ENCODE data around the gene COL25A1.

COL25A1 gene

DNA sequence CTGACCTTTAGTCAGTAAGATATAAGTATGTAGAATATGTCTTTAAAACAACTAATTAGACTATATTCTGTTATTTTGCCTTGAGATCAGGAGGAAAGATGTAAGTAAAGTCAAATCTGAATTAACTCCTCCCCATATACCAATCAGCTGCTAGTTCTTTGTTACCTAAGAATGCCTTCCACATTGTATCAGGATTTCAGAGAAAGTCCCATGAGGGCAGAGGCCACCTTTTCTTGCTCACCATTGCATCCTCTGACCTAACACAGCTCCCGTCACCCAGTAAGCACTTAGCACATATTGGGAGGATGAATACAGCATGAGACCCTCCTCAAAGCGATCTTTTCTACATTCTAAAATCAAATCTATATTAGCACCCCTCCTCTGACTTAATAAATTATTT lies 87.0 kb downstream of the COL25A1 start:
- Mint-ChIP-seq H3K27ac (no peak overlapping the region), H3K9me3 (no peaks in the 10 kb centered on the region), H3K36me3 (no peaks in the 10 kb centered on the region), H3K4me3 (no peak overlapping the region), H3K27me3 (no peaks in the 10 kb centered on the region), H3K4me1 (no peaks in the 10 kb centered on the region)
- ATAC-seq (replicated peaks), result no peak
- no peak for DNase-seq

GRCh38 chr4:109214622-109215301 lies 87.7 kb downstream of the COL25A1 start:
- ATAC-seq (replicated peaks), result peak in 1 of 2 donors; percentile 19
- no peak overlapping the region for H3K27ac Mint-ChIP-seq
- DNase-seq, result no peak
- no peaks in the 10 kb centered on the region for H3K36me3 Mint-ChIP-seq
- H3K4me3 Mint-ChIP-seq, result no peak overlapping the region
- no peaks in the 10 kb centered on the region for H3K27me3 Mint-ChIP-seq
- H3K4me1 Mint-ChIP-seq, result no peaks in the 10 kb centered on the region
- H3K9me3 Mint-ChIP-seq, result no peaks in the 10 kb centered on the region

DNA sequence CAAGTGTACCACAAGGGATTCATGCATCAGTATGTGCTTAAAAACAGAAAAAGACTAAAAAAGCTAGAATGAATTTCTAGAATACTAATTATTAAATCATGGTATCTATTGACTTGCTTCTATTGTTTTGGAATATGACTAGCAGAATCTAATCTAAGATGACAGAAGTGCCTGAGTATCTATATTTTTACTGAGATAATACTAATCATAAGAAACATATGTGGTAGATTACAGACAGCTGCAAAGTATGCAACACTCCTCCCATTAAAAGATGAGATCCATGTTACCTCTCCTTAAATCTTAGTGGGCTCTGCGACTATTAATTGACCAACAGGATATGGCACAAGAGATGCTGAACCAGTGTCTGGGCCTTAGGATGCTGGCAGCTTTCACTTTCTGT lies 89.4 kb downstream of the COL25A1 start:
- no peaks in the 10 kb centered on the region for H3K4me1 Mint-ChIP-seq
- no peak overlapping the region for H3K4me3 Mint-ChIP-seq
- no peak overlapping the region for H3K27ac Mint-ChIP-seq
- DNase-seq, result no peak
- H3K27me3 Mint-ChIP-seq, result no peaks in the 10 kb centered on the region
- ATAC-seq (replicated peaks), result no peak
- H3K9me3 Mint-ChIP-seq, result no peaks in the 10 kb centered on the region
- H3K36me3 Mint-ChIP-seq, result no peaks in the 10 kb centered on the region

DNA sequence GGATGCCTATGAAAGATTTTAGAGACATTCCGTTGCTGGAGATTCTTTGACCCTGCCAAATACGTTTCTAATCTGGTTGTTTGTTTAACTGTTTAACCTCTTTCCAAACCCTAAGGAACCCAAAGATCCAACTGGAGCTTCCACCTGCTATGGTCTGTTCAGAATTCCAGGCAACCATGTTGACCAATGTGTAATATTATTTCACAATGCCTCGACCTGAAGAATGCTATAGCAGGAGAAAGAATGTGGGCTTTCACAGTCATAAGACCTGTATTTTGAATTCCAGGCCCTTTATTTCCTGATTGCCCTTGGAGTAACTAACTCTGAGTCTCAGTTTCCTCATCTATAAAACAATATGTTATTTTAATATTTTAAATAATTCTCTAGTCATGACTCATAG lies 90.8 kb downstream of the COL25A1 start:
- DNase-seq (no peak), ATAC-seq (replicated peaks) (no peak)
- H3K4me3 Mint-ChIP-seq, result no peak overlapping the region
- H3K9me3 Mint-ChIP-seq, result no peaks in the 10 kb centered on the region
- no peak overlapping the region for H3K27ac Mint-ChIP-seq
- no peaks in the 10 kb centered on the region for H3K4me1 Mint-ChIP-seq
- H3K27me3 Mint-ChIP-seq, result no peaks in the 10 kb centered on the region
- no peaks in the 10 kb centered on the region for H3K36me3 Mint-ChIP-seq

DNA sequence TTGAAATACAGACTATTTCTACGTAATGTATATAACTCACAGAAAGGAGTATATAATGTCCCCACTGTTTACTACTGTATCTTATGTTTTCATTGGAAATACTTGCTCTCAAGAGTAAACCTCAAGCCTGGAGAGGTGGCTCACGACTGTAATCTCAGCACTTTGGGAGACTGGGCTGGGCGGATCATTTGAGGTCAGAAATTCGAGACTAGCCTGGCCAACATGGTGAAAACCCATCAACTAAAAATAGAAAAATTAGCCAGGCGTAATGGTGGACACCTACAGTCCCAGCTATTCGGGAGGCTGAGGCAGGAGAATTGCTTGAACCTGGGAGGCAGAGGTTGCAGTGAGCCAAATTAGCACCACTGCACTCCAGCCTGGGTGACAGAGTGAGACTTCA lies 92.8 kb downstream of the COL25A1 start:
- Mint-ChIP-seq H3K36me3 (no peaks in the 10 kb centered on the region), H3K27ac (no peak overlapping the region), H3K27me3 (no peaks in the 10 kb centered on the region), H3K4me3 (no peak overlapping the region), H3K4me1 (no peaks in the 10 kb centered on the region), H3K9me3 (no peaks in the 10 kb centered on the region)
- no peak for DNase-seq
- no peak for ATAC-seq (replicated peaks)

- Mint-ChIP-seq H3K36me3 (no peaks in the 10 kb centered on the region), H3K4me1 (no peaks in the 10 kb centered on the region), H3K9me3 (no peaks in the 10 kb centered on the region), H3K27ac (no peak overlapping the region), H3K27me3 (no peaks in the 10 kb centered on the region), H3K4me3 (no peak overlapping the region)
- DNase-seq, result no peak
- no peak for ATAC-seq (replicated peaks)
These were observed 94.6 kb downstream of the COL25A1 start for GRCh38 chr4:109207898-109208297.

DNA sequence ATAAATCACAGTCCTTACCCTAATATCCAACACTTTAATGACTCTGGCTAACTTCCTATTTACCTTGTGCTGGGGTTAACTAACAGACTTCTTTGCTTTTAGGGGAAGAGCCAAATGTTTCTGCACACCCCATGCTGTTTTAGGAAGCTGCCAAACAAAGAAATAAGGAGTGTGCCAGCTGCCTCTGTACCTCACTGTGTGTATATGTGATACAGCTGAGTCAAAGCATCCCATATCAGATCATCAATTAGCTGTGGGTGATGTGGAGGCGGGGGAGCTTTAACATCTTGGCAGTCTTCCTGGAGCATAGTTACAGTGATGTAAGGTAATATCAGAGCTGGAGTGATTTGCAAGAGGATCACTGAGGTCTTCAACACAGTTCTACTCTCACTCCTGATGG lies 95.4 kb downstream of the COL25A1 start:
- no peak overlapping the region for H3K27ac Mint-ChIP-seq
- ATAC-seq (replicated peaks), result no peak

GRCh38 chr4:109206620-109207019 lies 95.8 kb downstream of the COL25A1 start:
- H3K4me3 Mint-ChIP-seq, result no peak overlapping the region
- DNase-seq (no peak), ATAC-seq (replicated peaks) (no peak)
- H3K27ac Mint-ChIP-seq, result no peak overlapping the region
- H3K36me3 Mint-ChIP-seq, result no peaks in the 10 kb centered on the region
- no peaks in the 10 kb centered on the region for H3K9me3 Mint-ChIP-seq
- H3K4me1 Mint-ChIP-seq, result no peaks in the 10 kb centered on the region
- H3K27me3 Mint-ChIP-seq, result no peaks in the 10 kb centered on the region

More for the DNA sequence above, 95.4 kb downstream of the COL25A1 start:
- Mint-ChIP-seq H3K4me1 (no peaks in the 10 kb centered on the region), H3K27me3 (no peaks in the 10 kb centered on the region), H3K36me3 (no peaks in the 10 kb centered on the region), H3K4me3 (no peak overlapping the region), H3K9me3 (no peaks in the 10 kb centered on the region)
- DNase-seq, result no peak

DNA sequence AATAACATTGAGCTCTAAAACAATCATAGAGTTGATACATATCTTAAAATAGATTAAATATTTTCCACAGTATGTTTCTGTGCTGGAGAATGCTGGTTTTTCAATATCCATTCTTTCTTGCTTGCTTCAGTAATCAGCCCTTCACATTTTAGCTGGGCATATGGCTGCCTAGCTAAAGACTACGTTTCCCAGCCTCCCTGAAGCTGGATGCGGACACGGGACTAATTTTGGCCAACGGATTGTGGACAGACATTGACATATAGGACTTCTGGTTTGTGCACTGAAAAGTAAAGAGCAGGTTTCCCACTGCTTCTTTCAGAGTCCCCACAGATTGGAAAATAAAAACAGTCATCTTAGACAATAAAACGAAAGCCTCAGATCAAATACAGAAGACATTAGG lies 97.3 kb downstream of the COL25A1 start:
- no peak for ATAC-seq (replicated peaks)
- H3K4me3 Mint-ChIP-seq, result no peak overlapping the region
- H3K36me3 Mint-ChIP-seq, result no peaks in the 10 kb centered on the region
- no peaks in the 10 kb centered on the region for H3K4me1 Mint-ChIP-seq
- no peak for DNase-seq
- no peaks in the 10 kb centered on the region for H3K9me3 Mint-ChIP-seq
- H3K27me3 Mint-ChIP-seq, result peaks cover 0 to 3% of the 10 kb centered on the region in 2 donors
- no peak overlapping the region for H3K27ac Mint-ChIP-seq

GRCh38 chr4:109199585-109199984 lies 102.9 kb downstream of the COL25A1 start:
- H3K9me3 Mint-ChIP-seq, result peaks cover 0 to 1% of the 10 kb centered on the region in 2 donors
- no peak overlapping the region for H3K27ac Mint-ChIP-seq
- ATAC-seq (replicated peaks) (no peak), DNase-seq (no peak)
- peaks cover 0 to 6% of the 10 kb centered on the region in 2 donors for H3K27me3 Mint-ChIP-seq
- no peaks in the 10 kb centered on the region for H3K36me3 Mint-ChIP-seq
- H3K4me1 Mint-ChIP-seq, result no peaks in the 10 kb centered on the region
- no peak overlapping the region for H3K4me3 Mint-ChIP-seq

DNA sequence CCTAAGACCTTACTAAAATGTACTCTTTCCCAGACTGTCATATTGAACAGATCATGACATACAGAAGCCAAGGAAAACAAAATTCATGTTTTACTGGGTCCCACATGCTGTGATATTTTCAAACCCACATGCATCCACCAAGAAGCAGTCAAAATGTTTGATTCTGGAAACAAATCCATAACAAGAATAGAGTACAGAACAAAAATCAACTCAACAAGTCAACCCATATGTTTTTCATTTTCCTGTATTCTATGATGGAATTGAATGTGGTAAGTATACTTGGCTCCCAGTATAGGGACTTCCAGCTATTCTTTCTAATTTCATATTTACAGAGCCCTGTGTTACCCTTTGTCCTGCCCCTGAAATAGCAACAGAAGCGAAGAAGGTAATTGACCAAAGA lies 106.8 kb downstream of the COL25A1 start:
- no peak for DNase-seq
- peaks cover 0 to 6% of the 10 kb centered on the region in 2 donors for H3K27me3 Mint-ChIP-seq
- no peak overlapping the region for H3K4me3 Mint-ChIP-seq
- ATAC-seq (replicated peaks), result no peak
- no peaks in the 10 kb centered on the region for H3K4me1 Mint-ChIP-seq
- H3K9me3 Mint-ChIP-seq, result peaks cover 0 to 1% of the 10 kb centered on the region in 2 donors
- H3K27ac Mint-ChIP-seq, result no peak overlapping the region
- no peaks in the 10 kb centered on the region for H3K36me3 Mint-ChIP-seq

GRCh38 chr4:109191216-109191615 lies 111.2 kb downstream of the COL25A1 start:
- H3K4me3 Mint-ChIP-seq, result no peak overlapping the region
- H3K27ac Mint-ChIP-seq, result no peak overlapping the region
- no peaks in the 10 kb centered on the region for H3K36me3 Mint-ChIP-seq
- H3K9me3 Mint-ChIP-seq, result no peaks in the 10 kb centered on the region
- DNase-seq (no peak), ATAC-seq (replicated peaks) (no peak)
- H3K27me3 Mint-ChIP-seq, result peaks cover 0 to 7% of the 10 kb centered on the region in 2 donors
- no peaks in the 10 kb centered on the region for H3K4me1 Mint-ChIP-seq

DNA sequence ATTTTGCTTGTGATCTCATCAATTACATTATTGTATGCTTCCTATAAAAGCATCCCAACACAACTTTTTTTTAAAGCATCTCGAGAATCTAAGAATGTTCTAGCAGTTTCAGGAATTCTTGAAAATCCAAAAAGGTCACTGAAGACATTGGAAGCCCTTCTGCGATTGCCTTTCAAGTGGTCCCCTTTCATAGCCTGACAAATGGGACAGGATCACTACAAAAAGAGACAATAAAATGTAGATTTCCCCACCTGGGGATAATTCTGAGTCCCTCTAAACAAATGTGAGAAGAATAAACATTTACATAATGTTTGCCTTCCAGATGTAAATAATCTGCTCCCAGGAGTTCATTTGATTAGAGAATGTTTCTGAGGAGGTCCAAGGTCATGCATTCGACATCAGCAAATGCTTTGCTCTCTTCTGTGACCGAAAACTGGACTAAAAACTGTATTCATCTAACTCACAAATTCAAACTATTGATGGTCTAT lies 116.0 kb downstream of the COL25A1 start:
- ATAC-seq (replicated peaks), result no peak
- Mint-ChIP-seq H3K27me3 (peaks cover 7% of the 10 kb centered on the region in 2 donors), H3K4me1 (no peaks in the 10 kb centered on the region), H3K4me3 (no peak overlapping the region), H3K9me3 (peaks cover 2 to 7% of the 10 kb centered on the region in 2 donors), H3K27ac (no peak overlapping the region), H3K36me3 (peaks cover 0 to 2% of the 10 kb centered on the region in 2 donors)
- no peak for DNase-seq

- H3K27ac Mint-ChIP-seq, result no peak overlapping the region
- H3K9me3 Mint-ChIP-seq, result peaks cover 2 to 7% of the 10 kb centered on the region in 2 donors
- H3K36me3 Mint-ChIP-seq, result peaks cover 0 to 2% of the 10 kb centered on the region in 2 donors
- no peak overlapping the region for H3K4me3 Mint-ChIP-seq
- no peak for ATAC-seq (replicated peaks)
- H3K4me1 Mint-ChIP-seq, result no peaks in the 10 kb centered on the region
- H3K27me3 Mint-ChIP-seq, result peaks cover 7% of the 10 kb centered on the region in 2 donors
- no peak for DNase-seq
These were observed 116.5 kb downstream of the COL25A1 start for GRCh38 chr4:109185951-109186350.

- Mint-ChIP-seq H3K4me1 (no peaks in the 10 kb centered on the region), H3K4me3 (no peak overlapping the region), H3K27ac (no peak overlapping the region), H3K9me3 (peaks cover 2 to 7% of the 10 kb centered on the region in 2 donors), H3K36me3 (peaks cover 0 to 2% of the 10 kb centered on the region in 2 donors), H3K27me3 (peaks cover 7% of the 10 kb centered on the region in 2 donors)
- DNase-seq, result no peak
- no peak for ATAC-seq (replicated peaks)
These were observed 116.9 kb downstream of the COL25A1 start for GRCh38 chr4:109185548-109185947.
